K562 (cell line): ENCODE measurements around the gene PIK3AP1. TPM values are rescaled to one million over a fixed set of nuclear protein-coding genes. Genes with fewer than 3 reads are reported as not detected.

Experiments
- ARHGAP35 ChIP-seq: fragments of 450-650 bp; IDR thresholded peaks from 2 replicates; pipeline ENCODE4 v1.6.1; 2018; ENCODE audit not compliant: partially characterized antibody
- DNMT1 ChIP-seq: fragments of 450-650 bp; IDR thresholded peaks from 2 replicates; pipeline ENCODE4 v1.6.1; 2016; ENCODE audit warnings: antibody characterized with exemption, mild to moderate bottlenecking
- EP400 ChIP-seq: fragments of 450-650 bp; IDR thresholded peaks from 2 replicates; pipeline ENCODE4 v1.6.1; 2017; ENCODE audit warnings: antibody characterized with exemption, mild to moderate bottlenecking, moderate library complexity
- FOSL1 ChIP-seq: fragments of 200-800 bp; sonication (Bioruptor generic); conservative IDR thresholded peaks from 2 replicates; pipeline ENCODE4 v1.6.1; 2016; ENCODE audit warnings: missing genetic modification characterization, missing compliant biosample characterization
- GABPB1 ChIP-seq: sonication (generic); formaldehyde crosslinking; IDR thresholded peaks from 2 replicates; pipeline ENCODE4 v1.8.0; 2022; ENCODE audit warnings: mild to moderate bottlenecking, missing genetic modification reagents
- HOXB6 ChIP-seq: fragments of 250-450 bp; sonication (Bioruptor Pico); IDR thresholded peaks from 2 replicates; pipeline ENCODE4 v1.5.1; 2022; ENCODE audit warnings: mild to moderate bottlenecking, borderline replicate concordance
- NCOA1 ChIP-seq: fragments of 450-650 bp; IDR thresholded peaks from 2 replicates; pipeline ENCODE4 v1.6.1; 2016; ENCODE audit warnings: low read depth
- POU5F1 ChIP-seq: fragments of 150-350 bp; IDR thresholded peaks from 2 replicates; pipeline ENCODE4 v1.6.1; 2014; ENCODE audit warnings: borderline replicate concordance, low read length, low read depth, mild to moderate bottlenecking; ENCODE audit not compliant: partially characterized antibody
- RCOR1 ChIP-seq, 2 experiments: IDR thresholded peaks; 2 replicates each; pipeline ENCODE4 v1.6.1; 2012; ENCODE audit warnings: low read depth in 2 of 2, low read length in 2 of 2, borderline replicate concordance in 1 of 2, improper control_type of control experiment in 1 of 2
- SETDB1 ChIP-seq: IDR thresholded peaks from one replicate; pipeline ENCODE4 v1.6.1; 2012; ENCODE audit warnings: low read length, control low read depth, inconsistent platforms
- SLC30A9 ChIP-seq: fragments of 250-450 bp; sonication (Bioruptor Pico); IDR thresholded peaks from 2 replicates; pipeline ENCODE4 v1.8.0; 2022; ENCODE audit warnings: mild to moderate bottlenecking, moderate library complexity
- SP2 ChIP-seq: IDR thresholded peaks from 2 replicates; pipeline ENCODE4 v1.6.1; 2011; ENCODE audit warnings: mild to moderate bottlenecking, low read depth, low read length, moderate library complexity; ENCODE audit not compliant: poor library complexity, severe bottlenecking; ENCODE audit errors: extremely low read depth
- SUPT5H ChIP-seq: fragments of 450-650 bp; IDR thresholded peaks from 2 replicates; pipeline ENCODE4 v1.6.1; 2016
- ZBTB7A ChIP-seq: IDR thresholded peaks from 2 replicates; pipeline ENCODE4 v1.6.1; 2011; ENCODE audit warnings: low read depth, mild to moderate bottlenecking, low read length, moderate library complexity, borderline replicate concordance; ENCODE audit not compliant: control insufficient read depth
- ZEB2 ChIP-seq: fragments of 450-650 bp; IDR thresholded peaks from 2 replicates; pipeline ENCODE4 v1.6.1; 2016
- ZNF584 ChIP-seq: fragments of 200-800 bp; sonication (Bioruptor generic); IDR thresholded peaks from 2 replicates; pipeline ENCODE4 v1.6.1; 2016; ENCODE audit warnings: low read depth, mild to moderate bottlenecking, missing genetic modification characterization, missing compliant biosample characterization
- polyA plus RNA-seq, 8 experiments: library from polyadenylated mRNA; depleted of rRNA in 4 of 8; stranded (reverse) in 5 of 8; unstranded in 3 of 8; fragments of >200 nt; fragmentation: Nextera tagmentation in 2 of 8; fragmentation: Illumina TruSeq in 1 of 8; extraction: Ambion mirVana in 2 of 8; extraction: Trizol in 1 of 8; gene quantifications; 2 replicates each; pipeline versions ENCODE4 v1.2.1 to v1.2.3, GENCODE V29; 2011 to 2014; ENCODE audit warnings: inconsistent platforms in 1 of 8, missing spikeins in 1 of 8
- total RNA-seq, 7 experiments: library from RNA; depleted of rRNA in 6 of 7; stranded (reverse); fragments of >200 nt in 6 of 7; fragmentation: Illumina TruSeq in 2 of 7; extraction: Trizol in 2 of 7; gene quantifications; 2 replicates each; pipeline versions ENCODE4 v1.2.1 to v1.2.3, GENCODE V29; 2011 to 2021; ENCODE audit warnings: low replicate concordance in 1 of 7
- TF ChIP-seq, protein P1 (sequence below): fragments of 250-450 bp; sonication (Bioruptor Pico); IDR thresholded peaks from 2 replicates; pipeline ENCODE4 v1.4.0; 2020; ENCODE audit warnings: mild to moderate bottlenecking, moderate library complexity, borderline replicate concordance
- TF ChIP-seq, protein P2 (sequence below): sonication (generic); formaldehyde crosslinking; IDR thresholded peaks from 2 replicates; pipeline ENCODE4 v1.8.0; 2022; ENCODE audit warnings: mild to moderate bottlenecking, missing genetic modification reagents, borderline replicate concordance
- TF ChIP-seq, protein P3 (sequence below): fragments of 450-650 bp; IDR thresholded peaks from 2 replicates; pipeline ENCODE4 v1.6.1; 2016; ENCODE audit warnings: missing biosample characterization, missing genetic modification characterization
- TF ChIP-seq, protein P4 (sequence below): sonication (generic); formaldehyde crosslinking; IDR thresholded peaks from 2 replicates; pipeline ENCODE4 v1.8.0; 2022; ENCODE audit warnings: mild to moderate bottlenecking, missing genetic modification reagents

PIK3AP1 gene
- total and polyA plus RNA-seq, 9 of the 15 experiments (the other 6 are each of a cell fraction or from before 2014, with no cell fraction given), result 0.20 to 2.4 (median 1.4) TPM

DNA sequence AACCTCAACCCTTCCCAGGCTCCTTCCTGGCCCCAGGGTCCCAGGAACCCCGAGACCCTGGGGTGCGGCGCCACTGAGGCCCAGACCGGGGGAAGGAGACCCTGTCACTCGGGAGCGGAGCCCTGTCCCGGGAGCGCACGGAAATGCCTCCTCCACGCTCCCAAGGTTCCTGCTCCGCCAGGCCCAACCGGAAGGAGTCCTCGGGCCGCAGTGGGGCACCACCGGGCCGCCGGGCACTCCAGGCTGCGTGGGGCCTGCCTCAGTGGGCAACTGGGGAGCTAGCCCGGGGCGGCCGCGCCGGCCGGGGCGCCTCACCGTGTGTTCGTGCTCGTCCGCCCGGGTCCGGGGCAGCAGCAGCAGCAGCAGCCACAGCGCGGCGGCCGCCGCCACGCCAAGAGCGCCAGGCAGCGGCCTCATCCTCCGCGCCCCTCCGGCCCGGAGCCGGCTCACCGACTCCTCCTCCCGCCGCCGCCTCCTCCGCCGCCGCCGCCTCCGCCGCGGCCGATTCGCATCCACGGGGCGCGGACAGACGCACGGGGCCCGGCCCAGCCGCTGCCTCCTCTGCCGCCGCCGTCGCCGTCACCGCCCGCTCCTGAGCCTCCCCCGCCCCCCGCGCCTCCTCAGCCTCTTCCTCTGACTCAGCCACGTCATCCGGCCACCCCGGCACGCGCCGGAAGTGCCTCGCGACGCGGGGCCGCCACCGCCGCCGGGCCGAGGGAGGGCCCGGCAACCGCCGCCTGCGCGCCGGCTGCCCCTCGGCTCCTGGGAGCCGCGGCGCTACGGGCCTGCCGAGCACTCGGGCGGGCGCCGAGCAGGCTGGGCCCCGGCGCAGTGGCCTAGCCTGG, 133.7 kb downstream of the PIK3AP1 start, which contains the start of gene TM9SF3 (continued):
- TF ChIP-seq, protein P1, sequence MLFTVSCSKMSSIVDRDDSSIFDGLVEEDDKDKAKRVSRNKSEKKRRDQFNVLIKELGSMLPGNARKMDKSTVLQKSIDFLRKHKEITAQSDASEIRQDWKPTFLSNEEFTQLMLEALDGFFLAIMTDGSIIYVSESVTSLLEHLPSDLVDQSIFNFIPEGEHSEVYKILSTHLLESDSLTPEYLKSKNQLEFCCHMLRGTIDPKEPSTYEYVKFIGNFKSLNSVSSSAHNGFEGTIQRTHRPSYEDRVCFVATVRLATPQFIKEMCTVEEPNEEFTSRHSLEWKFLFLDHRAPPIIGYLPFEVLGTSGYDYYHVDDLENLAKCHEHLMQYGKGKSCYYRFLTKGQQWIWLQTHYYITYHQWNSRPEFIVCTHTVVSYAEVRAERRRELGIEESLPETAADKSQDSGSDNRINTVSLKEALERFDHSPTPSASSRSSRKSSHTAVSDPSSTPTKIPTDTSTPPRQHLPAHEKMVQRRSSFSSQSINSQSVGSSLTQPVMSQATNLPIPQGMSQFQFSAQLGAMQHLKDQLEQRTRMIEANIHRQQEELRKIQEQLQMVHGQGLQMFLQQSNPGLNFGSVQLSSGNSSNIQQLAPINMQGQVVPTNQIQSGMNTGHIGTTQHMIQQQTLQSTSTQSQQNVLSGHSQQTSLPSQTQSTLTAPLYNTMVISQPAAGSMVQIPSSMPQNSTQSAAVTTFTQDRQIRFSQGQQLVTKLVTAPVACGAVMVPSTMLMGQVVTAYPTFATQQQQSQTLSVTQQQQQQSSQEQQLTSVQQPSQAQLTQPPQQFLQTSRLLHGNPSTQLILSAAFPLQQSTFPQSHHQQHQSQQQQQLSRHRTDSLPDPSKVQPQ (CRISPR knock-in tag), result no peak
- TF ChIP-seq SUPT5H (no peak; the same call in 1 of the 2 replicates), EP400 (peak; percentile 61; the same call in 1 of the 2 replicates), DNMT1 (no peak), GABPB1 (peak; percentile 91), SLC30A9 (CRISPR knock-in tag) (no peak), ZEB2 (peak; percentile 40; the same call in 1 of the 2 replicates), FOSL1 (tag) (peak; percentile 91), RCOR1 (IDR thresholded peaks at IDR 0.05; ENCODE audit: borderline replicate concordance in 1 of 2, low read depth in 2 of 2, low read length in 2 of 2) (no peak), SETDB1 (no peak), HOXB6 (CRISPR knock-in tag) (no peak), ZNF584 (CRISPR knock-in tag) (no peak), POU5F1 (no peak), ARHGAP35 (no peak), NCOA1 (peak; percentile 79; the same call in 1 of the 2 replicates), SP2 (no peak), ZBTB7A (peak; percentile 91)
- TF ChIP-seq, protein P2, sequence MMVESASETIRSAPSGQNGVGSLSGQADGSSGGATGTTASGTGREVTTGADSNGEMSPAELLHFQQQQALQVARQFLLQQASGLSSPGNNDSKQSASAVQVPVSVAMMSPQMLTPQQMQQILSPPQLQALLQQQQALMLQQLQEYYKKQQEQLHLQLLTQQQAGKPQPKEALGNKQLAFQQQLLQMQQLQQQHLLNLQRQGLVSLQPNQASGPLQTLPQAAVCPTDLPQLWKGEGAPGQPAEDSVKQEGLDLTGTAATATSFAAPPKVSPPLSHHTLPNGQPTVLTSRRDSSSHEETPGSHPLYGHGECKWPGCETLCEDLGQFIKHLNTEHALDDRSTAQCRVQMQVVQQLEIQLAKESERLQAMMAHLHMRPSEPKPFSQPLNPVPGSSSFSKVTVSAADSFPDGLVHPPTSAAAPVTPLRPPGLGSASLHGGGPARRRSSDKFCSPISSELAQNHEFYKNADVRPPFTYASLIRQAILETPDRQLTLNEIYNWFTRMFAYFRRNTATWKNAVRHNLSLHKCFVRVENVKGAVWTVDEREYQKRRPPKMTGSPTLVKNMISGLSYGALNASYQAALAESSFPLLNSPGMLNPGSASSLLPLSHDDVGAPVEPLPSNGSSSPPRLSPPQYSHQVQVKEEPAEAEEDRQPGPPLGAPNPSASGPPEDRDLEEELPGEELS, result 0 out of 2 replicates have a peak, but pooled peaks have one; percentile 65
- TF ChIP-seq, protein P3, sequence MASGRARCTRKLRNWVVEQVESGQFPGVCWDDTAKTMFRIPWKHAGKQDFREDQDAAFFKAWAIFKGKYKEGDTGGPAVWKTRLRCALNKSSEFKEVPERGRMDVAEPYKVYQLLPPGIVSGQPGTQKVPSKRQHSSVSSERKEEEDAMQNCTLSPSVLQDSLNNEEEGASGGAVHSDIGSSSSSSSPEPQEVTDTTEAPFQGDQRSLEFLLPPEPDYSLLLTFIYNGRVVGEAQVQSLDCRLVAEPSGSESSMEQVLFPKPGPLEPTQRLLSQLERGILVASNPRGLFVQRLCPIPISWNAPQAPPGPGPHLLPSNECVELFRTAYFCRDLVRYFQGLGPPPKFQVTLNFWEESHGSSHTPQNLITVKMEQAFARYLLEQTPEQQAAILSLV (tag), result no peak
- TF ChIP-seq, protein P4, sequence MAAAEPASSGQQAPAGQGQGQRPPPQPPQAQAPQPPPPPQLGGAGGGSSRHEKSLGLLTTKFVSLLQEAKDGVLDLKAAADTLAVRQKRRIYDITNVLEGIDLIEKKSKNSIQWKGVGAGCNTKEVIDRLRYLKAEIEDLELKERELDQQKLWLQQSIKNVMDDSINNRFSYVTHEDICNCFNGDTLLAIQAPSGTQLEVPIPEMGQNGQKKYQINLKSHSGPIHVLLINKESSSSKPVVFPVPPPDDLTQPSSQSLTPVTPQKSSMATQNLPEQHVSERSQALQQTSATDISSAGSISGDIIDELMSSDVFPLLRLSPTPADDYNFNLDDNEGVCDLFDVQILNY (CRISPR knock-in tag), result no peak
